Activated naive CD4-positive, alpha-beta T cell treated with anti-CD3 and anti-CD28 coated beads, Interleukin-2, amount 50 U/mL, for 72 hours (primary cell): ENCODE results near the gene RGPD6. TPM values are rescaled to one million over a fixed set of nuclear protein-coding genes. Genes with fewer than 3 reads are reported as not detected.

ENCODE experiments used
- total RNA-seq, 2 donors: library from RNA; stranded (reverse); gene quantifications; one replicate each; pipeline ENCODE4 v1.2.3, GENCODE V29; 2022

Gene RGPD6
- total RNA-seq, 2 donors from 2014 or later = 14.0 to 23.0 TPM

Other genes with a start within 250 kb of the RGPD6 start
- under 1 TPM; 0.41 to 0.62 TPM for gene LIMS4, start 104.4 kb downstream of the RGPD6 start, total RNA-seq
- 100 to 1,000 TPM in 1 of 2 donors, 10 to 100 TPM in 1; 94.7 to 143 TPM for gene BUB1, start 100.8 kb upstream of the RGPD6 start, total RNA-seq
- under 1 TPM in 1 of 2 donors, not detected in 1; 0.16 TPM for gene ACOXL, start 155.4 kb upstream of the RGPD6 start, total RNA-seq